H1 (cell line): ENCODE measurements around the gene TMPRSS13.

Experiments used
- ASH2L ChIP-seq: fragments of 200-600, 300-600 bp; sonication (generic); IDR thresholded peaks from one replicate; pipeline ENCODE4 v1.7.1; 2017; ENCODE audit warnings: low read length
- CBX8 ChIP-seq: fragments of 300-800, 300-1000 bp; sonication (generic); IDR thresholded peaks from 2 replicates; pipeline ENCODE4 v1.7.1; 2016; ENCODE audit warnings: low read depth, low read length, borderline replicate concordance
- CHD2 ChIP-seq: IDR thresholded peaks from 2 replicates; pipeline ENCODE4 v1.6.1; 2012; ENCODE audit warnings: low read length, improper control_type of control experiment
- CTCF ChIP-seq, 3 experiments: IDR thresholded peaks; 1 replicate in 2 of 3; 2 replicates in 1 of 3; pipeline versions ENCODE4 v1.5.1 to v1.6.1; 2011; ENCODE audit warnings: low read length in 3 of 3, mild to moderate bottlenecking in 3 of 3, inconsistent platforms in 2 of 3, low read depth in 1 of 3, moderate library complexity in 1 of 3; ENCODE audit not compliant: insufficient read depth in 1 of 3; ENCODE audit errors: control extremely low read depth in 1 of 3
- GTF2F1 ChIP-seq: IDR thresholded peaks from 2 replicates; pipeline ENCODE4 v1.6.1; 2012; ENCODE audit warnings: low read depth, low read length, improper control_type of control experiment, borderline replicate concordance
- JUN ChIP-seq: IDR thresholded peaks from 2 replicates; pipeline ENCODE4 v1.6.1; 2011; ENCODE audit warnings: low read depth, mild to moderate bottlenecking, improper control_type of control experiment, low read length
- MAX ChIP-seq: IDR thresholded peaks from 2 replicates; pipeline ENCODE4 v1.6.1; 2012; ENCODE audit warnings: inconsistent platforms
- POLR2A ChIP-seq, 2 experiments: IDR thresholded peaks; 1 replicate in 1 of 2; 2 replicates in 1 of 2; pipeline ENCODE4 v1.6.1; 2011; ENCODE audit warnings: low read depth in 2 of 2, low read length in 2 of 2, mild to moderate bottlenecking in 2 of 2; ENCODE audit errors: control extremely low read depth in 1 of 2
- SRF ChIP-seq: IDR thresholded peaks from 2 replicates; pipeline ENCODE4 v1.6.1; 2011; ENCODE audit warnings: mild to moderate bottlenecking, low read depth, low read length, moderate library complexity
- SUZ12 ChIP-seq: fragments of 200-600 bp; sonication (generic); IDR thresholded peaks from 2 replicates; pipeline ENCODE4 v1.6.1; 2012; ENCODE audit warnings: mild to moderate bottlenecking, inconsistent platforms, low read length, moderate library complexity, mixed read lengths
- ZNF274 ChIP-seq: IDR thresholded peaks from 2 replicates; pipeline ENCODE4 v1.7.0; 2012; ENCODE audit warnings: low read length, borderline replicate concordance; ENCODE audit errors: extremely low read depth

GRCh38 chr11:117900720-117901440 lies 28.3 kb downstream of the TMPRSS13 start:
- TF ChIP-seq SRF = no peak
- no peak for TF ChIP-seq CTCF (IDR thresholded peaks at IDR 0.05; ENCODE audit: control extremely low read depth in 1 of 3, insufficient read depth in 1 of 3, low read depth in 1 of 3, low read length in 3 of 3)
- no peak for TF ChIP-seq CBX8
- TF ChIP-seq SUZ12 = no peak
- no peak for TF ChIP-seq JUN
- no peak for TF ChIP-seq MAX
- no peak for TF ChIP-seq ZNF274
- TF ChIP-seq POLR2A (IDR thresholded peaks at IDR 0.05; ENCODE audit: control extremely low read depth in 1 of 2, low read depth in 2 of 2, low read length in 2 of 2) = no peak
- TF ChIP-seq CHD2 = no peak
- TF ChIP-seq ASH2L = no peak
- TF ChIP-seq GTF2F1 = no peak
